Neural progenitor cell (in vitro differentiated cells): ENCODE measurements around the gene SKI. TPM values are rescaled to one million over a fixed set of nuclear protein-coding genes. Genes with fewer than 3 reads are reported as not detected.
A peak's percentile ranks its signal among the peaks of the same experiment; 100 is the strongest.

ENCODE experiments used
- DNase-seq: peaks from one replicate; pipeline ENCODE4 v3.0.0-alpha.2; 2016; ENCODE audit warnings: low spot score
- H2AFZ ChIP-seq: fragments of 200-600 bp; sonication (generic); replicated peaks from 2 replicates; pipeline ENCODE4 v1.6.1; 2016; ENCODE audit warnings: antibody characterized with exemption
- H3F3A ChIP-seq: fragments of 200-600 bp; sonication (generic); 2 replicates; pipeline ENCODE4 v1.6.1; 2016; ENCODE audit warnings: antibody characterized with exemption, low read depth
- H3K27ac ChIP-seq: fragments of 200-600 bp; sonication (generic); 2 replicates; pipeline ENCODE4 v1.5.1; 2016; ENCODE audit warnings: mild to moderate bottlenecking
- H3K27me3 ChIP-seq: fragments of 200-600 bp; sonication (generic); 2 replicates; pipeline ENCODE4 v1.6.1; 2016; ENCODE audit warnings: mild to moderate bottlenecking, moderate library complexity
- H3K36me3 ChIP-seq: fragments of 200-600 bp; sonication (generic); 2 replicates; pipeline ENCODE4 v1.5.1; 2016
- H3K4me1 ChIP-seq: fragments of 200-600 bp; sonication (generic); 2 replicates; pipeline ENCODE4 v1.6.1; 2016; ENCODE audit warnings: mixed run types
- H3K4me2 ChIP-seq: fragments of 200-600 bp; sonication (generic); 2 replicates; pipeline ENCODE4 v1.6.1; 2016
- H3K4me3 ChIP-seq: fragments of 200-600 bp; sonication (generic); 2 replicates; pipeline ENCODE4 v1.5.1; 2016
- H3K79me2 ChIP-seq: fragments of 200-600 bp; sonication (generic); 2 replicates; pipeline ENCODE4 v1.6.1; 2016; ENCODE audit warnings: low read depth
- H3K9ac ChIP-seq: fragments of 200-600 bp; sonication (generic); 2 replicates; pipeline ENCODE4 v1.6.1; 2016
- H3K9me3 ChIP-seq: fragments of 200-600 bp; sonication (generic); 2 replicates; pipeline ENCODE4 v1.5.1; 2016; ENCODE audit warnings: low read depth
- H4K20me1 ChIP-seq: fragments of 200-600 bp; sonication (generic); 2 replicates; pipeline ENCODE4 v1.6.1; 2016; ENCODE audit warnings: low read depth
- H3K27ac Mint-ChIP-seq: 3 replicates; pipeline ENCODE4 v1.8.0; 2021; ENCODE audit warnings: mixed read lengths
- H3K27me3 Mint-ChIP-seq: 2 replicates; pipeline ENCODE4 v1.8.0; 2022; ENCODE audit warnings: low read depth, mild to moderate bottlenecking, inconsistent platforms, moderate library complexity, mixed read lengths; ENCODE audit not compliant: insufficient read depth
- H3K36me3 Mint-ChIP-seq: 3 replicates; pipeline ENCODE4 v1.8.0; 2021; ENCODE audit warnings: mixed read lengths
- H3K4me1 Mint-ChIP-seq: 3 replicates; pipeline ENCODE4 v1.8.0; 2021; ENCODE audit warnings: mixed read lengths
- H3K4me3 Mint-ChIP-seq: 3 replicates; pipeline ENCODE4 v1.8.0; 2021; ENCODE audit warnings: mild to moderate bottlenecking, moderate library complexity, mixed read lengths
- H3K9me3 Mint-ChIP-seq: 3 replicates; pipeline ENCODE4 v1.8.0; 2020; ENCODE audit warnings: mixed read lengths
- EZH2 ChIP-seq: fragments of 200-600 bp; sonication (generic); IDR thresholded peaks from 2 replicates; pipeline ENCODE4 v1.6.1; 2017; ENCODE audit warnings: antibody characterized with exemption, mild to moderate bottlenecking, moderate library complexity
- EZH2phosphoT487 ChIP-seq: fragments of 200-600 bp; sonication (generic); IDR thresholded peaks from 2 replicates; pipeline ENCODE4 v1.6.1; 2017; ENCODE audit warnings: antibody characterized with exemption
- total RNA-seq: library from RNA; depleted of rRNA; stranded (reverse); fragments of >200 nt; gene quantifications from 2 replicates; pipeline ENCODE4 v1.2.3, GENCODE V29; 2015; ENCODE audit warnings: low replicate concordance
- TF ChIP-seq, protein P1 (sequence below): fragments of 200-600 bp; sonication (generic); IDR thresholded peaks from 2 replicates; pipeline ENCODE4 v1.5.1; 2017; ENCODE audit warnings: antibody characterized with exemption, mild to moderate bottlenecking

Gene SKI
- total RNA-seq, 1 donor from 2014 or later, result 7.4 TPM

DNA sequence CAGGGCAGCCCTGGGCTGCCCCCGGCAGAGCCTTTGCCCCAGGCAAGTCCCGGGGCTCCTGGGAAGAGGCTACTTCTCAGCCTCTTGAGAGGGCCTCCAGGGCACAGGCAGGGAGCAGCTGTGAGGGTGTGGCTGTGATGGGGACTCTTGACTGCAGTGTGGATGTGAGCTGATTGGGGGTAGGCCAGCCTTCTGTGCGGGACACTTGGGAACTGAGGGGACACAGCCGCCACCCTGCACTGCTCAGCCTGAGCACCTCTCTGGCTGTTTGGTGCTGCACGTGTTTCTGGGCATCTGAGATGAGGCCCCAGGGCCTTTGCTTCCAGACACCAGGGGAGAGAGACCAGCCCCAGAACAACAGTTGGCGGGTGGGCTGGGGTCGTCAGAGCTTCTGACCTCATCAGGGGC, 62.1 kb downstream of the SKI start:
- H3K79me2 ChIP-seq, result peaks cover 99% of the 10 kb centered on the region
- H3K4me1 ChIP-seq, result peaks cover 24% of the 10 kb centered on the region
- no peak overlapping the region for H3K9ac ChIP-seq
- Mint-ChIP-seq H3K27me3 (peaks cover 6% of the 10 kb centered on the region), H3K27ac (peak overlapping the region; percentile 89), H3K4me1 (peaks cover 38% of the 10 kb centered on the region), H3K9me3 (no peaks in the 10 kb centered on the region), H3K4me3 (no peak overlapping the region), H3K36me3 (peaks cover 8% of the 10 kb centered on the region)
- DNase-seq, result no peak
- no peaks in the 10 kb centered on the region for H3K27me3 ChIP-seq
- peaks cover 66% of the 10 kb centered on the region for H4K20me1 ChIP-seq
- H2AFZ ChIP-seq, result no peak overlapping the region
- TF ChIP-seq EZH2 (no peak), EZH2phosphoT487 (no peak)
- TF ChIP-seq, protein P1, sequence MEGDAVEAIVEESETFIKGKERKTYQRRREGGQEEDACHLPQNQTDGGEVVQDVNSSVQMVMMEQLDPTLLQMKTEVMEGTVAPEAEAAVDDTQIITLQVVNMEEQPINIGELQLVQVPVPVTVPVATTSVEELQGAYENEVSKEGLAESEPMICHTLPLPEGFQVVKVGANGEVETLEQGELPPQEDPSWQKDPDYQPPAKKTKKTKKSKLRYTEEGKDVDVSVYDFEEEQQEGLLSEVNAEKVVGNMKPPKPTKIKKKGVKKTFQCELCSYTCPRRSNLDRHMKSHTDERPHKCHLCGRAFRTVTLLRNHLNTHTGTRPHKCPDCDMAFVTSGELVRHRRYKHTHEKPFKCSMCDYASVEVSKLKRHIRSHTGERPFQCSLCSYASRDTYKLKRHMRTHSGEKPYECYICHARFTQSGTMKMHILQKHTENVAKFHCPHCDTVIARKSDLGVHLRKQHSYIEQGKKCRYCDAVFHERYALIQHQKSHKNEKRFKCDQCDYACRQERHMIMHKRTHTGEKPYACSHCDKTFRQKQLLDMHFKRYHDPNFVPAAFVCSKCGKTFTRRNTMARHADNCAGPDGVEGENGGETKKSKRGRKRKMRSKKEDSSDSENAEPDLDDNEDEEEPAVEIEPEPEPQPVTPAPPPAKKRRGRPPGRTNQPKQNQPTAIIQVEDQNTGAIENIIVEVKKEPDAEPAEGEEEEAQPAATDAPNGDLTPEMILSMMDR, result no peak
- H3F3A ChIP-seq, result peaks cover 5% of the 10 kb centered on the region
- no peaks in the 10 kb centered on the region for H3K36me3 ChIP-seq
- no peak overlapping the region for H3K4me3 ChIP-seq
- H3K9me3 ChIP-seq, result no peaks in the 10 kb centered on the region
- peak overlapping the region; percentile 49 for H3K27ac ChIP-seq
- peak overlapping the region; percentile 16 for H3K4me2 ChIP-seq

DNA sequence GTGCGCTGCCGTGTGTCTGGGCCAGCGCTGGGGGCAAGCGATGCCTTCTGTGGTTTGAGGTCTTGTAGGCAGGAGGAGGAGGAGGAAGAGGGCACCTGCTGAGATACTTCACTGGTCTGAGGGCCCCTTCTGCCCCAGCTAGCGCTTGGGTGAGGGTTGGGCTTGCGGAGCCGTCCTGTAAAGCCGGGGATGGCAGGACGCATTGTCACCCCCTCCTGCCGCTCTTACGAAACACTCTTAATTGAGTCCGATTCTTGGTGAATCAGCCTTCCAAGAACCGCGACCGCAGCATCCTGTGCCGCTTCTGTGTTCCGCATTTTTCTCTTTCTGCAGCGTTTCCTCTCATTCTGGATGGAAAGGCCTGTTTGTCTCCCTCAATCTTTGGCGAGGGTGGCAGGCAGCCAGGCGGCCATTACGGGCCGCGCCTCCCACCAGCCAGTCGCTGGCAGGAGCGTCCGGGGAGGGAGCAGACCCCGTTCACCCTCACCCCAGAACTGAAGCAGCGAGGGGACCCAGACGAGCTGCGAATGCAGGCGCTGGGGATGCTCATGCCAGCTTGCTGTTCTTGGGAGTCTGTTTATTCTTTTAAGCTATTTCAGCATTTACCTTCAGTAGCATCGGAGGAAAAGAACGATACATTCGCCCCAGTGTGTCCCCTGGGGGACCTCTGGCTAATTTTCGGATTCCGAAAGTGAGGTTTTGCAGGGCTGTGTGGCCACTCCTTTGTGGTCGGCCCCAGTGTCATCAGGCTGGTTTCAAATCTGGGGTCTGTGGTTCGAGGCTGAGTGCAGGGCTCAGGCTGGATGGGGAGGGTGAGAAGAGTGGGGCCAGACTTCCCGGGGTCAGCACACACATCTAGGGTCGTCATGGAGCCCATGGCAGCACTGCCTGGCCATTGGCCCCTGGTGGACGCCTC, 62.7 kb downstream of the SKI start:
- Mint-ChIP-seq H3K27ac (peak overlapping the region; percentile 89), H3K9me3 (no peaks in the 10 kb centered on the region), H3K36me3 (peaks cover 10% of the 10 kb centered on the region), H3K4me3 (no peak overlapping the region), H3K27me3 (peaks cover 6% of the 10 kb centered on the region), H3K4me1 (peaks cover 42% of the 10 kb centered on the region)
- Histone ChIP-seq H3K9me3 (no peaks in the 10 kb centered on the region), H2AFZ (no peak overlapping the region), H3K79me2 (peaks cover 99% of the 10 kb centered on the region), H3K4me3 (no peak overlapping the region), H3K27ac (peak overlapping the region; percentile 49), H3K4me1 (peaks cover 24% of the 10 kb centered on the region), H3K36me3 (no peaks in the 10 kb centered on the region), H3F3A (peaks cover 5% of the 10 kb centered on the region), H3K27me3 (no peaks in the 10 kb centered on the region), H4K20me1 (peaks cover 71% of the 10 kb centered on the region), H3K9ac (peak overlapping the region; percentile 32), H3K4me2 (peak overlapping the region; percentile 16)
- TF ChIP-seq EZH2 (no peak), EZH2phosphoT487 (no peak)
- TF ChIP-seq, protein P1, result no peak
- DNase-seq, result no peak

DNA sequence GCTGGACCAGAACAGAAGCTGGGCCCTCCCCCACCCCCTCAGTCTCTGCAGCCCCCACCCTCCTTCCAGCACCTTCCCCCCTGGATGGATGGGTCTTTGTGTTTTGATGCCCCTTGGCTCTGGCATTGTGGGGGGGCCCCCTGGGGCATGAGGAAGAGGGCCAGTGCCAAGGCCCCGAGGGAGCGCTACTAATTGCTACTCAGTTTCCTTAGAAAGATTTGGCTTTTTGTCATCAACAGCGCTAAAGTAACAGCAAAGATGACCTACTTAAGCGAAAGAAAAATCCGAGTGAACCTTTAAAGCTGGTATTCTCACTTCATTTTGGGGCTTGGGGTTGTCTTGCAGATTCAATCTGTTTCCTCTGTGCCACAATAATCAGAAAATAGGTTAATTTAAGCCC, 63.5 kb downstream of the SKI start:
- H3K27ac Mint-ChIP-seq, result no peak overlapping the region
- Histone ChIP-seq H3K4me2 (no peak overlapping the region), H3K9me3 (no peaks in the 10 kb centered on the region), H3K27ac (no peak overlapping the region), H3K4me1 (peaks cover 24% of the 10 kb centered on the region), H3K27me3 (no peaks in the 10 kb centered on the region), H3K36me3 (no peaks in the 10 kb centered on the region), H3K79me2 (peaks cover 99% of the 10 kb centered on the region), H3K4me3 (no peak overlapping the region), H3K9ac (no peak overlapping the region), H3F3A (peaks cover 5% of the 10 kb centered on the region), H2AFZ (no peak overlapping the region), H4K20me1 (peaks cover 78% of the 10 kb centered on the region)
- H3K4me1 Mint-ChIP-seq, result peaks cover 46% of the 10 kb centered on the region
- H3K36me3 Mint-ChIP-seq, result peaks cover 14% of the 10 kb centered on the region
- H3K9me3 Mint-ChIP-seq, result no peaks in the 10 kb centered on the region
- no peak for DNase-seq
- H3K27me3 Mint-ChIP-seq, result peaks cover 6% of the 10 kb centered on the region
- no peak for TF ChIP-seq EZH2phosphoT487
- H3K4me3 Mint-ChIP-seq, result no peak overlapping the region
